Retina (tissue), 1 donor: Measurements from ENCODE around the gene CABP4.
"Not testable (repeated sequence)": the region's sequence is repeated elsewhere in the genome, so short reads cannot be mapped to it uniquely, and the experiment has no call there.

Source experiments
- DNase-seq: peaks from one replicate; pipeline ENCODE4 v3.0.0-alpha.2; 2016

Gene CABP4

GRCh38 chr11:67456068-67456705 is 1.0 kb downstream of the CABP4 start:
- no peak for DNase-seq

- DNase-seq, result no peak
Observed at GRCh38 chr11:67457453-67457852, 2.3 kb downstream of the CABP4 start.

GRCh38 chr11:67458266-67458665 is 3.1 kb downstream of the CABP4 start:
- DNase-seq, result no peak

GRCh38 chr11:67463186-67463585 is 8.0 kb downstream of the CABP4 start:
- DNase-seq, result no peak

GRCh38 chr11:67463680-67464410 is 8.7 kb downstream of the CABP4 start:
- DNase-seq, result no peak

- DNase-seq, result peak; percentile 79
Observed at GRCh38 chr11:67464411-67465188, 9.4 kb downstream of the CABP4 start.

GRCh38 chr11:67465189-67465510 is 10.0 kb downstream of the CABP4 start:
- DNase-seq, result no peak

GRCh38 chr11:67465530-67465929 is 10.4 kb downstream of the CABP4 start:
- not testable (repeated sequence) for DNase-seq

GRCh38 chr11:67466367-67466766 is 11.2 kb downstream of the CABP4 start:
- no peak for DNase-seq

GRCh38 chr11:67466962-67467771 is 12.0 kb downstream of the CABP4 start:
- no peak for DNase-seq

GRCh38 chr11:67468056-67468455 is 12.9 kb downstream of the CABP4 start:
- no peak for DNase-seq

GRCh38 chr11:67468456-67468758 is 13.3 kb downstream of the CABP4 start:
- no peak for DNase-seq

- peak; percentile 88 for DNase-seq
Observed at GRCh38 chr11:67468759-67469507, 13.8 kb downstream of the CABP4 start, which contains the start of gene TMEM134. TSS of gene TMEM134 (minus strand) at chr11:67469251. CDS start at chr11:67469192, 59 bp downstream.

- DNase-seq, result no peak
Observed at GRCh38 chr11:67469508-67469811, 14.3 kb downstream of the CABP4 start.

GRCh38 chr11:67470337-67471002 is 15.3 kb downstream of the CABP4 start:
- DNase-seq, result no peak

GRCh38 chr11:67472882-67473281 is 17.7 kb downstream of the CABP4 start:
- no peak for DNase-seq

- not testable (repeated sequence) for DNase-seq
Observed at GRCh38 chr11:67476692-67477091, 21.5 kb downstream of the CABP4 start.

GRCh38 chr11:67477344-67478050 is 22.3 kb downstream of the CABP4 start:
- DNase-seq, result not testable (repeated sequence)

- DNase-seq, result peak; percentile 18
Observed at GRCh38 chr11:67482275-67482826, 27.2 kb downstream of the CABP4 start.

GRCh38 chr11:67482827-67483798 is 28.0 kb downstream of the CABP4 start, which contains the start of gene AIP:
TSS of gene AIP (plus strand) at chr11:67483026. CDS start at chr11:67483159, 133 bp downstream.
- peak; percentile 99 for DNase-seq
